COLO829 (cell line): ENCODE measurements around the gene LTO1.

ENCODE experiments used
- DNase-seq: peaks from one replicate; pipeline ENCODE4 v3.0.0; 2012; ENCODE audit warnings: low spot score

The LTO1 gene

GRCh38 chr11:69657456-69657910 is 17.7 kb downstream of the LTO1 start:
- DNase-seq: no peak

- no peak for DNase-seq
Observed at GRCh38 chr11:69656536-69657455, 18.4 kb downstream of the LTO1 start.

DNA sequence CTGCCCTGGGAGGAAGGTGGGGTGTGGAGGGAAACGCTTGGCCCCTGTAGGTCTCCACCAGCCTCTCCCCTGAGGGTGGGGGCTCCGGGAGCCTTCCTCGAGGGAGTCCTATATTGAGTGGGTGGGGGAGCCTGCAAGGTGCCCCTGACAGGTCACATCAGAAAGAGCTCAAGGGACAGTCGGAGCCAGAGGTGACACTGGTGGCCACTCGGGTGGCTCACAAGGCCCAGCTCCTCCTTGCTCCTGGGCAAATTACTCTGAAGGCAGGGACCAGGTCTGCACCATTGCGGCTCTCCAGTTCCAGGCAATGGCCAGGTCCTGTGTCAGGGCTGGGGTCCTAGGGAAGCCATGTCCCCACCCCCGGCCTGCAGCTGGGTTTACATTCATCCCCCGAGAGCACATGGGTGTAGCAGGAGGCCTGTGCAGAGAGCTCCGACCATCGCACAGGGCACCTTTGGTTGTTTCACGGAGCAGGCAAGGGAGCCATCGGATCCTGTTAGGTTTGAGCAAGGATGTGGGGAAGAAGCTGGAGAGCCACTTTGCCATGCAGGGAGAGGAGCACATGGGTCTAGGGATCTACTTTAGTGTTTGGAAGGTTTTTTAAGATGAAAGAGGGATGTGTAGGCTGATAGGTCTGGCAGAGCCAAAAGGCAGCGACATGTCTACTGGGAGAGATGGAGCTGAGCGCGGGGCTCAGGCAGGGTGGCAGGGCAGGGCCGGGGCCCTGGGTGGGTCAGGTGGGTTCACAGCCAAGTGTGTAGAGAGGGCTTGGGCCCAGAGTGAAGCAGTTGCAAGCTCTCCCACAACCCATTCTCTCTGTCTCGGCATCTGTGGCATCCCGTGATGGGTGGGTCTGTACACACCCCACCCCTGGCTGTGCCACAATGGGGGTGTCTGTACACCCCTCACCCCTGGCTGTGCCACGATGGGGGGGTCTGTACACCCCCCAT is 19.4 kb downstream of the LTO1 start:
- DNase-seq: no peak

GRCh38 chr11:69654660-69655478 is 20.3 kb downstream of the LTO1 start:
- DNase-seq: no peak

- DNase-seq: no peak
Observed at GRCh38 chr11:69654001-69654659, 21.0 kb downstream of the LTO1 start.

GRCh38 chr11:69653406-69653960 is 21.7 kb downstream of the LTO1 start:
- DNase-seq: no peak

GRCh38 chr11:69652999-69653398 is 22.2 kb downstream of the LTO1 start:
- DNase-seq: no peak

GRCh38 chr11:69651834-69652620 is 23.1 kb downstream of the LTO1 start:
- DNase-seq: no peak

DNA sequence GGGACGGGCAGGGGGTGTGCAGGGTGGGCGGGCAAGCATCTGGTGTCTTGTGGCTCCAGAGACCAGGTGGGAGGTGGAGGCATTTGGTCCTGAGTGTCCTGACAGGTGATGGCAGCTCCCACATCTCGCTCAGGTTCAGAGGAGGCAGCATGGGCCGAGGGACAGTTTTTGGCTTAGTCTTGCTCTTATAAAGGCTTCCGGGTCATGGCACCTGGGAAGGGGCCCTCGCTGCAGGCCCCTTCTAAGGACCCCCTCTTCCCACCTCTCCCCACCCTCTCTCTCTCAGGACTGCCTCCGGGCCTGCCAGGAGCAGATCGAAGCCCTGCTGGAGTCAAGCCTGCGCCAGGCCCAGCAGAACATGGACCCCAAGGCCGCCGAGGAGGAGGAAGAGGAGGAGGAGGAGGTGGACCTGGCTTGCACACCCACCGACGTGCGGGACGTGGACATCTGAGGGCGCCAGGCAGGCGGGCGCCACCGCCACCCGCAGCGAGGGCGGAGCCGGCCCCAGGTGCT is 24.3 kb downstream of the LTO1 start:
- no peak for DNase-seq

DNA sequence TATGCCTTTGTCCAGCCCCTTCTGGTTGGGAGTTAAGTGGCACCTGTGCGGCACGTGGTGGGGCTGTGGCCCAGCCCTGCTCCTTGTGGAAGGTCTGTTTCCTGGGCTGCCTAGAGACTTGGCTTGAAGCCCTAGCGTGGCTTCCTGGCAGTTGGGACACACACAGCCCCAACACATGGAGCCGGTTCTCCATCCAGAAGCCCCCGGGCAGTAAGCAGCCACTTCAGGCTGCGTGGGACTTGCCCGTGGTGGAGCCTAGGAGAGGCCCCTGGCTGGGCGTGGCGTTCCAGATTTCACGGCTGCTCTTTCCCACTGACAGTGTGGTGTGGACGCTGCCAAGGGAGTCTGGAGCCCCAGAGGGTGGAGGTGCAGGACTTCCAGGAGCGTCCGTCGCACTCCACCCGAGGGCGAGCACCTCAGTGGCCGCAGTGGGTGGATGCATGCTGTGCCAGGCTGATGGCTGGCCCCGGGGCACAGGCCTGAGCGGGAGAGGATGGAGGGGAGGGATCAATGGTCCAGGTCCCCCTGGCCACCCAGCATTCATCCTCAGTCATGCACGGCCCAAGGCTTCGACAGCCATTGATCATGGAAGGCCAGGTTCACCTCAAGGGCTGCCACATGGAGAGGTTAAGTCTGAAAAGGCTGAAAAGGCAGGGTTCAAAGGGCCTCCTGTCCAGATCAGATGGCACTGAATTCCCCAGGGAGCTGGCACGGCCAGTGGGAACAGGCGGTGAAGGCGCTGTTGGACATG is 24.9 kb downstream of the LTO1 start:
- no peak for DNase-seq

GRCh38 chr11:69649576-69649900 is 25.6 kb downstream of the LTO1 start:
- no peak for DNase-seq

GRCh38 chr11:69648679-69649575 is 26.2 kb downstream of the LTO1 start:
- no peak for DNase-seq

- DNase-seq: no peak
Observed at GRCh38 chr11:69647761-69648497, 27.2 kb downstream of the LTO1 start.

DNA sequence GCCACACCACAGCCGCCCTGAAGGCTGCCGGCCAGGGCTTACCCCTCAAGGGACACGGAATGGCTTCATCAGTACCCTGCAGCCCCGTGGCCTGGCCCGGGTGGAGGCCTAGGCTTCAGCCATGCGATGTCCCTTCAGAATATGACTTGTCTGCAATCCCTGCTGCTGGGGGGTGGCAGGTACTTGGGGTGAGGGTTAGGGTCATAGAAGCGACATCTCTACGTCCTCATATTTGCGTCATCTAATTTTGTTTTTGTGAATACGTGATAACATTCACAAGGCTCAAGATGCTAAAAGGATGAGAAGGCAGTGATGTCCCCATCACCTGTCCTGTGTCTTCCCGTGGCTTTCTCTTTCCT is 27.8 kb downstream of the LTO1 start:
- DNase-seq: no peak

GRCh38 chr11:69646493-69647389 is 28.4 kb downstream of the LTO1 start:
- no peak for DNase-seq

- no peak for DNase-seq
Observed at GRCh38 chr11:69645801-69646492, 29.2 kb downstream of the LTO1 start.
